AG04450 (cell line): ENCODE results near the gene CCDC152. TPM values are rescaled to one million over a fixed set of nuclear protein-coding genes. Genes with fewer than 3 reads are reported as not detected.

Source experiments
- CTCF ChIA-PET: fragments of 300-600, 350-600 bp; formaldehyde crosslinking; extraction: SDS; loops from one replicate; lab custom pipeline; 2022; ENCODE audit warnings: antibody characterized with exemption, inconsistent platforms; lab: Charles Lee
- POLR2A ChIA-PET: fragments of 350-600 bp; formaldehyde crosslinking; extraction: SDS; loops from one replicate; lab custom pipeline; 2021; ENCODE audit warnings: antibody characterized with exemption, inconsistent platforms; lab: Yijun Ruan, JAX
- DNase-seq: peaks from one replicate; pipeline ENCODE4 v3.0.0-alpha.2; 2011; ENCODE audit warnings: low read depth, low spot score
- H3K27ac ChIP-seq: one replicate; pipeline ENCODE4 v1.5.1; 2012; ENCODE audit warnings: low read depth, low read length, control low read depth
- H3K27me3 ChIP-seq: one replicate; pipeline ENCODE4 v1.6.0; 2012; ENCODE audit warnings: low read length; ENCODE audit not compliant: control insufficient read depth, insufficient read depth
- H3K4me3 ChIP-seq: 2 replicates; pipeline ENCODE4 v1.5.1; 2011; ENCODE audit warnings: mild to moderate bottlenecking, low read depth, low read length, control low read depth
- H3K9me3 ChIP-seq: 2 replicates; pipeline ENCODE4 v1.5.1; 2012; ENCODE audit warnings: low read length; ENCODE audit not compliant: control insufficient read depth, insufficient read depth
- polyA plus RNA-seq: library from polyadenylated mRNA; depleted of rRNA; stranded (reverse); fragments of >200 nt; gene quantifications from 2 replicates; pipeline ENCODE4 v1.2.3, GENCODE V29; 2011
- TF ChIP-seq, protein P1 (sequence below): IDR thresholded peaks from 2 replicates; pipeline ENCODE4 v1.5.1; 2011; ENCODE audit warnings: low read depth, low read length, control low read depth, inconsistent platforms

CCDC152 gene
- polyA plus RNA-seq, 1 experiment = 2.1 TPM

DNA sequence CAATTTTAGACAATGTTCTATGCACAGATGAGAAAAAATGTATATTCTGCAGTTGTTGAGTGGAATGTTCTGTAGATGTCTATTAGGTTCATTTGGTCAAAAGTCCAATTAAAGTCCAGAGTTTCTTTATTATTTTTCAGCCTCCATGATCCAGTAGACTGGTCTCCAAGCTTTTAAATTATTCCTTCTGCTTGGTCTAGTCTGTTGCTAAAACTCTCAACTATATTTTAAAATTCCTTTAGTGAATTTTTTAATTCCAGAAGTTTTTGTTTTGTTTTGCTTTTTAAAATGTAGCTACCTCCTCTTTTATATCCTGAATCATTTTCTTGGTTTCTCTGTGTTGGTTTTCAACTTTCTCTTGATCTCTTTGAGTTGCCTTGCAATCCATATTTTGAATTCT is 30.5 kb downstream of the CCDC152 start:
- CTCF ChIA-PET = no interaction called here
- POLR2A ChIA-PET = no interaction called here
- H3K27me3 ChIP-seq = no peaks in the 10 kb centered on the region
- TF ChIP-seq, protein P1, sequence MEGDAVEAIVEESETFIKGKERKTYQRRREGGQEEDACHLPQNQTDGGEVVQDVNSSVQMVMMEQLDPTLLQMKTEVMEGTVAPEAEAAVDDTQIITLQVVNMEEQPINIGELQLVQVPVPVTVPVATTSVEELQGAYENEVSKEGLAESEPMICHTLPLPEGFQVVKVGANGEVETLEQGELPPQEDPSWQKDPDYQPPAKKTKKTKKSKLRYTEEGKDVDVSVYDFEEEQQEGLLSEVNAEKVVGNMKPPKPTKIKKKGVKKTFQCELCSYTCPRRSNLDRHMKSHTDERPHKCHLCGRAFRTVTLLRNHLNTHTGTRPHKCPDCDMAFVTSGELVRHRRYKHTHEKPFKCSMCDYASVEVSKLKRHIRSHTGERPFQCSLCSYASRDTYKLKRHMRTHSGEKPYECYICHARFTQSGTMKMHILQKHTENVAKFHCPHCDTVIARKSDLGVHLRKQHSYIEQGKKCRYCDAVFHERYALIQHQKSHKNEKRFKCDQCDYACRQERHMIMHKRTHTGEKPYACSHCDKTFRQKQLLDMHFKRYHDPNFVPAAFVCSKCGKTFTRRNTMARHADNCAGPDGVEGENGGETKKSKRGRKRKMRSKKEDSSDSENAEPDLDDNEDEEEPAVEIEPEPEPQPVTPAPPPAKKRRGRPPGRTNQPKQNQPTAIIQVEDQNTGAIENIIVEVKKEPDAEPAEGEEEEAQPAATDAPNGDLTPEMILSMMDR = no peak
- H3K4me3 ChIP-seq = no peak overlapping the region
- DNase-seq = no peak
- H3K27ac ChIP-seq = no peak overlapping the region
- no peaks in the 10 kb centered on the region for H3K9me3 ChIP-seq

DNA sequence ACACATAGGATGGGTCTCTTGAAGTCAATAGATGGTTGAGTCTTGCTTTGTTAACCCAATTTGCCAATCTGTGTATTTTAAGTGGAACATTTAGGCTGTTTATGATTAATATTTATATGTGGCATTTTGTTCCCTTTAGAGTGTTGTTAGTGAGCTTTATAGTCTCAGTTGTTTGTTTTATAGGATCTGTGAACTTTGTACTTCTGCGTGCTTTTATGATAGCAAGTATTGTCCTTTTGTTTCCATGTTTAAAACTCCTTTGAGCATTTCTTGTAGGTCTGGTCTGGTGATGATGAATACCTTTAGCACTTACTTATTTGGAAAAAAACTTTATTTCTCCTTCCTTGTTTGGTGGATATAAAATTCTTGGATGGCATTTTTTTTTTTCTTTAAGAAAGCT is 31.2 kb downstream of the CCDC152 start:
- DNase-seq = no peak
- CTCF ChIA-PET = no interaction called here
- no peak overlapping the region for H3K27ac ChIP-seq
- H3K9me3 ChIP-seq = no peaks in the 10 kb centered on the region
- TF ChIP-seq, protein P1 = no peak
- no peaks in the 10 kb centered on the region for H3K27me3 ChIP-seq
- H3K4me3 ChIP-seq = no peak overlapping the region
- POLR2A ChIA-PET = no interaction called here

DNA sequence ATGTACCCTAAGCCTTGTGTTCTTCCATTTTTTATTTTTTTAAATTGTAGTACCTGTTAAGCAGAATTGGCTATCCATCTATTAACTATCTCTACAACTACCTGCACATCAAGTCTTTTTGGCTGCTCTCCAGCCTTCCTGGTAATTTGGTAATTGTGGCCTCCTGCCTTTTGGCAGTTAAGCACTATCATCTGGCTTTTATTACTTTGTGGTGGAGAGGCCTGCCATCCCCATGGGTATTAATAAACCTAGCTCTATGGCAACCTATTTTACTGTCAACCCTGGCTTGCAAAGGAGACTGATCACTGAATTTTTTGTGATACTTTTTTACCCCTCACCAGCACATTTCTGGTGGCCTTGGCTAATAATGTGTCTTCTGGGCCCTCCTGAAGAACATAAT is 34.5 kb downstream of the CCDC152 start:
- H3K4me3 ChIP-seq = no peak overlapping the region
- ChIA-PET POLR2A (no interaction called here), CTCF (no interaction called here)
- DNase-seq = no peak
- H3K27ac ChIP-seq = no peak overlapping the region
- TF ChIP-seq, protein P1 = no peak
- H3K27me3 ChIP-seq = no peaks in the 10 kb centered on the region
- H3K9me3 ChIP-seq = no peaks in the 10 kb centered on the region

DNA sequence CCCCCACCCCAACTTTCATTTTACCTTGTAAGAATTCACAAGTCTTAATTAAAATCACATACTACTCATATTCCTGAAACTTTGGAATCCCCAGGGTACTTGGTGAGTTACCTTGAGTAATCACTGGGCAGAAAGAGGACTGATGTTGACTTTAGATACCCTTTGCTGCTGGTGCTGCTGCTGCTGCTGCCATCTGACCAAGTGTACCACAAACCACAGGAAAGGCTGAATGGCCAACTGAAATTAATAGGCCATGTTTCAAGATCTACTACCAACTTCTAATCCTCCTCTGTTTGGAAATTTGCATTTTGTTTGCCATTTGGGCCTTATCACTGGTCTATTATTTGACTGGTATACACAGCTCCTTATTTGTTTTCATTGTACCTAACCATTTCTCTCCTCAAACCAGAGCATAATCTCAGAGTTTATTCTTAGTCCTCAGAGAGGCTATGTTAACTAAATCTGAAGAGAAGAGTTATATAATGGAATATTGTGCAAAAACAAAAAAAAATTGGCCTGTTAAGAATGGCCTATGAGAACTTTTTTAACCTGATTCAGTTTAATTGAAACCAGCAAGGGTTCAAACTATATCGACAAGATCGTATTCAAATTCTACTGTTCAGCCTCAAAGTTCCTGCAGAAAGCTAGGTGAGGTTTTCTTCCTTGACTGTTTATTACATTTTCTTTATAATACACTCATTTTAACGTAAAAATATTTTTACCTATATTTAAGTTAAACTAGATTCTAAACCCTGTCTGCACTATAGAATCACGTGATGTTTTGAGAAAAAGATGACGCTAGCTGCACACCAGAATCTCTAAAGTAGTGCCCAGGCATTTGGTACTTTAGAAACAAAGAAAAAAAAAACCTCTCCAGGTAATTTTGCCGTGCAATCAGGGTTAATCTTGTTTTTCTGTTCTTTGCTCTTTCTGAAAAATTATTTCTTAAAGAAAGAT is 41.9 kb downstream of the CCDC152 start:
- TF ChIP-seq, protein P1 = no peak
- Histone ChIP-seq H3K9me3 (no peaks in the 10 kb centered on the region), H3K27me3 (no peaks in the 10 kb centered on the region), H3K4me3 (no peak overlapping the region), H3K27ac (no peak overlapping the region)
- POLR2A ChIA-PET = no interaction called here
- CTCF ChIA-PET = no interaction called here
- DNase-seq = no peak

DNA sequence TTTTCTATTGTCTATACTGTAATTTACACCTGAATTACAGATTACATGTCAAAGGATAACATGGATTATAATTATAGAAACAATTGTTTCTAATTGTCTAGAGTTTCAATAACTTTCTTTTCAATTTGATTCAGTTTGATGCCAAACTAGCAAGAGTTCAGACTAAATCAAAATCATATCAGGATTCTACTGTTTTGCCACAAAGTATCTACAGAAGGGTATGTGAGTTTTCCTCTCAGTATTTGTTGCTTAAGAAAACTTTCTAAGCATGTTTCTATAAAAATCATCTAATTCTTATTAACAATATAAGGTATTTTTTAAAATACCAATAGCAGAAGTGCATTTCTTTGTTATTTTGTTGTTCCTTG is 42.6 kb downstream of the CCDC152 start:
- H3K4me3 ChIP-seq = no peak overlapping the region
- H3K27me3 ChIP-seq = no peaks in the 10 kb centered on the region
- ChIA-PET POLR2A (no interaction called here), CTCF (no interaction called here)
- no peak for DNase-seq
- no peaks in the 10 kb centered on the region for H3K9me3 ChIP-seq
- TF ChIP-seq, protein P1 = no peak
- H3K27ac ChIP-seq = no peak overlapping the region
